NCI-H82 treated with DMSO at 0.1 percent for 48 hours (cell line): ENCODE results near the gene FNDC3B.

Experiments
- DNase-seq: peaks from one replicate; lab custom pipeline; 2025; ENCODE audit not compliant: unreplicated experiment; lab: John Stamatoyannopoulos, UW

The FNDC3B gene

DNA sequence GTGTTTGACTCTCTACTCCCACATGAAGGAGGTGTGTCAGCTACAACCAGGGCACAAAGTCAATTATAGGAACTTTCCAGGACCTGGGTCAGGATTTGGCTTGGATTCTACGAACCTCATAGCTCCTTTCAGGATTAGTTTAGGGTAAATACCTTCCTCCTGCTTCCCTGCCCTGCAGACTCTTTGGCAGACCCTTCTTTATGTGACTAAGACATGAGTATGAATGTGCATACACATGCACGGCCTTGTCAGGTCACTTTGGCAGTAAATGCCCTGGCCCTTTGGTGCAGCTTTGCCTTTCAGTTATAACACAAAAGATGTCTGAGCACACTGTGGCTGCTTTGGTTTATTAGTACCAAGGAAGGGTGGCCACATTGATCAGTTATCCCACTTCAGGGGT is 340.0 kb downstream of the FNDC3B start:
- DNase-seq: no peak

DNA sequence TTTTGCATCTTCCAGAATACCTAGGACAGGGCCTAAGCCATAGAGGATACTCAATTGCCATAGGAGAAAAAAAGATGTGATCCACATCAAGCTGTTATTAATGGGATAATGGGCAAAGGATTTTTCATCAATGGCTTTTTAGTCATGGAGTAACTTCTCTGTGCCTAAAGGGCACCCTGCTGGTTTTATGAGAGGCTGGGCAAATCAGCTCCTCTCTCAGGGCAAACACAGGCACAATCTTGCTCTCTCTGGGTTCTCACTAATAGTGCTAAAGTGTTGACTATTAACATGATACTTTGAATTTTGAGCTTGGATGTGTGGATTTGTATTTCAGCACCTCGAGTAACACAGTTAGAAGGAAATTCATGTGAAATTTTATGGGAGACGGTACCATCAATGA is 341.3 kb downstream of the FNDC3B start:
- no peak for DNase-seq

DNA sequence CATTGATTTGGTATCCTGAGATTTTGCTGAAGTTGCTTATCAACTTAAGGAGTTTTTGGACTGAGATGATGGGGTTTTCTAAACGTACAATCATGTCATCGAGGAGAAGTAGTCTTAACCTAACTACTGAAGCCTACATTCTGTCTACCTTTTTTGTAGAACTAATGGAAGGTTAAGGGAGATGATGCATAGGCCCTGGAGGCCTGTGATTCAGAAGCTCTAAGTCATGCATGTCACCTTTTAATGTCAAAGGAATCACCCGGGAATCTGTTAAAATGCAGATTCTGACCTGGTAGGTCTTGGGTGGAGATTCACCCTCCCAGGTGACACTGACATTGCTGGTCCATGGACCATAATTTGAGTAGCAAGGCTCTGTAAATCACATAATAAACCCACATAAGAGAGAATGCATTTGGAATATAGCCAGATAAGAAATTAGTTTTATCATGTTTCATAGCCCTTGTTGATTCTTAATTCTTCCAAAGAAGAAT is 344.0 kb downstream of the FNDC3B start:
- DNase-seq: no peak

DNA sequence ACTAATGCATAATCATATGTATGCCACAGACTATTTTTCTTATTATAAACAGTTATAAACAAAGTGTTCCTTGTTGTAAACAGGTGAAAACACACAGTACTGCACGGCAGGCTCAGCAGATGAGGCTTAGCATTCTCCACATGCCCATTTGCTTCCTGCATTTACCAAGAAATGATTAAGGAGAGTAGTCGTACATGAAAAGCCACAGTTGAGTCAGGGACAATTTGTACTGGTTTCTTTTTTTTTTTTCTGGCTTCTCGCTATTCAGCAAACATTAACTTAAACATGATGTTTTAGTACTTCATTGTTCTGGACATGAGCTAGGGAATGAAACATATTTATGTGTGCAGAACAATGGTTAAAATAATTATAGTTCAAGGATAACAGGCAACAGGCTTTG is 345.5 kb downstream of the FNDC3B start:
- DNase-seq: no peak

DNA sequence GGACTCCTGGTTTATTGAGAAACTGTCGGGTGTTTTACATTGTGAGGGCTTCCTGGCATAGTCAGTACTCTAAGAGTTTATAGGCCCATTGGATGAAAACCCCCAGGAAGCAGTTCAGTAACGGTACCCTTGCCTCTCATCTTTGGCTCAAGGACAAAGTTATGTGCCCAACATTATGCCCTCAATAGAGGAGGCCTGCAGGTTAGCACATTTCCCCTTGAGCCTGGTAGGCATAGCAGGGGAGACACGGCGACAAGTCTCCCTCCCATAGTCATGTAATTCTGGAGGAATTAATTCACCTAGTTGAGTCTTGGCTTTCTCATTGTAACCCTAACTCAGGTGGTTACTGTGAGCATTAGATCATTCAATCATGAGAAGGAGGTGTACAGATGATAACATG is 348.4 kb downstream of the FNDC3B start:
- DNase-seq: no peak

DNA sequence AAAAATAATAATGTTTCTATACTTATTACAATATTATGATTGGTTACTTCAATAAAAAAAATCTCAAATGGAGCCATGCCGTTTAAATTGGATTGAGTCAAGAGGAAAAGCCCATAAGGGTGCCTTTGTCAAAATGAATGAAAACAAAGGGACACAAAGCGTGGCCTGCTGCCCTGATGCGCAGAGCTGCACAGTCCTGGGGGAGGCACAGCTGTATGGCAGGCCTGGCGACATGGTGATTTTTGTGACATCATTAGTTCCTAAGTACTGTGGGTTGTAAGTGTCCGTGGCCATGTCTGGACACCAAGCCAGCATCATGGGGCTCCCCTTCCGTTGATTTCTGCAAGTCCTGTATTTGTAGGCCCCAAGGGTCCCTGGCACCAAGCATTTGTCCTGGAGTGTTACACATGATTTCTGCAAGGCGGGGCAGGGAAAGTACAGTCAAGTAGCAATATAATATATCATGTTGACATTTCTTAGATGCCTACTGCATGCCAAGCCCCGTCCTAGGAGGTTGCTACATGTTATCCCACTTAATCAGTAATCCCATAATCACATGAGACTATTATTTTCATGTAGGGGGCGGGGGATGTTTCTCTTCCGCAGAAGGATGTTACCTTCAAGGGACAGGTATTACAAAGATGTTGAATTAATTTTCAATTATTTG is 349.2 kb downstream of the FNDC3B start:
- DNase-seq: no peak

DNA sequence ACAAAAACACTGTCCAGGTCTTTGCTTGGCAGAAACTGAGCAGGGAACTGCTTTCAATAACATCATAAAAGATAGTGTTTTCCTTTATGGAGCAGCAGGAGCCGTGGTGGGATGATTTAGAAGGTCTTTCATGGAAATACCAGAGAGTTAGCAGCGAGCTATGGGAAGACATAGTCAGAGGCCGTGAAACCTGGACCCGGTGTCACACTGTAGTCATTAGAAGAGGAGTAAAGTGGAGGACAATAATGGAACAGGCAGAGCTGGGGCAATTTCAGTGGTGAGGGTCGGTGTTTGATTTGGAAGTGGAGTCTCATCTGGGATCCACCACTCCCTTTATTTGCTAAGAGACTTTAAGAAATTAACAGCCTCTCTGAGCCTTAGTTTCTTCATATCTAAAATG is 351.4 kb downstream of the FNDC3B start:
- no peak for DNase-seq

DNA sequence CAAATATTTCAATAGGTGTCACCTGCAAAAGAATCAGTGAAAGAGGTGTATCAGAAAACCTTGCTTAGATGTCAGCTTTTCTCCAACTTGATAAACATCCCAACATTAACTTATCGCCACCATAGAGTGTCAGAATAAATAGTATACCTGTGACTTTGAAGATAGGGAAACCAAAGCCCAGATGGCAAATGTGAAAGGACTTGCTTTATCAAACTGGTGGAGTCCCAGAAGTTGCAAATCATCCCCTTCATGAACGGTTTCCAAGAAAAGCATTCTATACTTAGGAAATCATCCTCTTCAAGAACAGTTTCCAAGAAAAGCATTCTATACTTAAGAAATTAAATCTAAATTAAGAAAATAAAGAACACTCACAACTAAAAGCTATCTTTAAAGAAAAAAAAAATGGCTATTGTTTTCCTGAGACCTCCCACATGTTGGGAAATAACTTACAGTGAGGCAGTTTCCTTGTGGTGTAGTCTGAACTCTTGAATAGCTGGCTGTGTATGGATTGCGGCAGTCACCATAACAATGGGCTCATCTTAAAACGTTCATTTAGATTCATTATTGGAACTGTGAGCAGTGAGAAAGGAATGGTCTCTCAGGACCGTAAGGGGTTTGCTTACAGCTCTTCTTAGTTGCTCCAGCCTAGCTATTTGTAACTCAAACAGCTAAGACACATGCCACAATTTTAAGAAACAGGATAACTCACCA is 352.4 kb downstream of the FNDC3B start:
- no peak for DNase-seq

DNA sequence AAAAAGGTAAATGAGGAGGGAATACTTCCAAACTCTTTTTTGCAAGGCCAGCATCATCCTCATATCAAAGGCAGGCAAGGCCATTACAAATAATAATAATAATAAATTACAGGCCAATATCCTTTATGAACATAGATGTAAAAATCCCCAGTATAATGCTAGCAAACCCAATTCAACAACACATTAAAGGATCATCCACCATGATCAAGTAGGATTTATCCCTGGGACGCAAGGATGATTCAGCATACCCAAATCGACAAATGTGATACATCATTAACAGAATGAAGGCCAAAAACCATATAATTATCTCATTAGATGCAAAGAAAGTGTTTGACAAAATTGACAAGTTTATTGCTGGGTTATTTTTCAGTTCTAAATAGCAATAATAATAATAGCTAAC is 355.3 kb downstream of the FNDC3B start:
- no peak for DNase-seq

DNA sequence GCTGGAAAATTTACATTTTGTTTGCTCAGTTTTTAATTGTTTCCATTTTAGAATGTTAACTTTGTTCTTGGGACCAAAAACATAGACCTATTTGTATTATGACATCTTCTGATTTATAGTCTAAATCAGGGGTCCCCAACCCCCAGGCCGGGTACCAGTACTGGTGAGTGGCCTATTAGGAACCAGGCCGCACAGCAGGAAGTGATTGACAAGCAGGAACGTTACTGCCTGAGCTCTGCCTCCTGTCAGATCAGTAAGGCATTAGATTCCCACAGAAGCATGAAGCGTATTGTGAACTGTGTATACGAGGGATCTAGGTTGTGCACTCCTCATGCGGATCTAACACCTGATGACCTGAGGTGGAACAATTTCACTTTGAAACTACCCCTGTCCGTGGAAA is 357.0 kb downstream of the FNDC3B start:
- DNase-seq: no peak

DNA sequence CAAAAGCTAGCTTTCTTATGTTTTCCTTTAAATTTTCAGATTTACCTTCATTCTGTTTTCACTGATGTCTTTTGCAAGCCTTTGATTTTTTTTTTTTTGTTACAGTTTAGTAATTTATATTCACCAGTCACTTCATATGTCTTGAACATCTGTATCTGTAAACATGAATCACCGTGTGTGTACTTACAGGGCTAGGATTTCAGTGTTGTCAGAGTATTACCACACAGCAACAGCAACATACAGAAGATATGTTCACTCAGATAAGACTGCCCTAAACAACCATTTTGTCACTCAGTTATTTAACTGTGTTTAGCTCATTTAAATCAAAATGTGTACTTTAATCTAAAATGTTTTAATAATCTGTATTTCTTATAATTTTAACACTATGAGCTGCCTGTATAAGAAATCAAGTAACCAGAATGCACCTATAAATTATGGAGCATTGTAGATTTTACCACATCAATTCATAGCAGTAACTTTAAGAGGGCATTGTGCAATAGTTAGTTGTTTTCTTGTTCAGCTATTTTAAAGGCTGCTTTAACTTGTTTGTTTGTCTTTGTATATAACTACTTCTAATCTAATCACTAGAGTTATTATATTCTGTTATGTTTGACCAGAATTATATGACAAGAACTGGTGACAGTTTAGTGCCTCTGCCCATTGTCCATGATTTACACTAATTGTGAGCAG is 358.5 kb downstream of the FNDC3B start:
- DNase-seq: no peak

DNA sequence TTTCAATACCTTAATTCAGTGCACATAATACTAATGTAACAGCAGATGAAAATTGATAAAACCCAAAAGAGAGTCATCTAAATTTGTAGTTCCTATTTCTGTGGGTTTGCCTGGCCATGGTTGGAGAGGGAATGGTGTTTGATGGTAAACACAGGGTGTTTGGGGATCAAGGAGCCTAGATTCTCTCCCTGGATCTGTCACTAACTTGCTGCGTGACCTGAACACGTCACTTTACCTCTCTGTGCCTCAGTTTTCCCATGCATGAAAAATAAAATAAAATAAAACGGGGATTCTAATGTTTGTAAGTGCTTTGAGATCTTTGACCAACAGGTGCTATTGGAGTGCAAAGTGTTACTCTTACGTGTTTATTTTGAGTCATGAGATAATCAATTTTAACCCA is 359.1 kb downstream of the FNDC3B start:
- no peak for DNase-seq

DNA sequence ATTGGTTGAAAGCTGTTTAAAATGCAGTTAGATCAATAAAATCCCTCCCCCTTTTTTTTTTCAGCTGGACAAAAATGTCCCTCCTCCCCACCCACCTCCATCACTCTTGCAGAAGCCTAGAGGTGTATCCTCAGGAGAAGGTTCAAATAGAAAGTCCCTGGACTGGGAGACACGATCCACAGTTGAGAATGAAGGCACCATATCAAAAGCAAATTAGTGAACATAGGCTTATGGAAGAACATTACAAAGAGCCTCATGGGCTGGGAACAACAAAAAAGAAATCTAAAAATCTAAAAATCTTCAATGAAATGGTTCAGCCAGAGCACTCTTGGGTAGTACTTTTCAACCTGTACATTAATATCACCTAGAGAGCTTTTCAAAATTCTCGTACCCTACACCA is 362.7 kb downstream of the FNDC3B start:
- DNase-seq: no peak

DNA sequence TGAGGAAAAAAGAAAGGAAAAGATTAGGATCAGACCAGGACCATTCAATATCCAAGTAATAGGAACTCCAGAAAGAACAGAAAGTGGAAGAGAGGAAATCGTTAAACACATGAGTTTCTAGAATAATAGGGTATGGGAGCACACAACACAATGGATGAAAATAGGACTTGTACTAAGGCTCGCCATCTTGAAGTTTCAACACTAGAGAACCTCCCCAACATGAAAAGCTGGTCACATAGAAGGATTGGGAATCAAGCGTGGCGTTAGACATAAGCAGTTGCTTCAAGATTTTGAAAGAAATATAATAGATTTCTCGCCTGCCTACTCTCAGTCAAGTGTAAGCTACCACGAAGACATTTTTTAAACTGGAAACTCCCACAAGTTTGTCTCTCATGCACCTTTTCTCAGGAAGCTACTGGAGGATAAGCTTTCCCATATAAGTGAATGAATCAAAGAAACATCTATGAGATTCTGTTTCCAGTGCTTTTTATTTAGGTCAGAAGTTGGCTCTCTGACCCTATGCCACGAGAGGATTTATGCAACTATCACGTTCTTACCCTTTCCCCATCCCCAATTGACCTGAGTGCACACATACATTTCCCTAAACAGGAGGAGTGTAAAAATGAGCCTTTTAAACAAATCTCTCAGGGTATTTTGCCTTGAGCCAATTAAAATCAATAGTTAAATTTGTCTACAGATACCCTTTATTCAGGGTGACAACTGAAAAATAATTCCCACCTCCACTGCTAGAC is 363.7 kb downstream of the FNDC3B start:
- no peak for DNase-seq

DNA sequence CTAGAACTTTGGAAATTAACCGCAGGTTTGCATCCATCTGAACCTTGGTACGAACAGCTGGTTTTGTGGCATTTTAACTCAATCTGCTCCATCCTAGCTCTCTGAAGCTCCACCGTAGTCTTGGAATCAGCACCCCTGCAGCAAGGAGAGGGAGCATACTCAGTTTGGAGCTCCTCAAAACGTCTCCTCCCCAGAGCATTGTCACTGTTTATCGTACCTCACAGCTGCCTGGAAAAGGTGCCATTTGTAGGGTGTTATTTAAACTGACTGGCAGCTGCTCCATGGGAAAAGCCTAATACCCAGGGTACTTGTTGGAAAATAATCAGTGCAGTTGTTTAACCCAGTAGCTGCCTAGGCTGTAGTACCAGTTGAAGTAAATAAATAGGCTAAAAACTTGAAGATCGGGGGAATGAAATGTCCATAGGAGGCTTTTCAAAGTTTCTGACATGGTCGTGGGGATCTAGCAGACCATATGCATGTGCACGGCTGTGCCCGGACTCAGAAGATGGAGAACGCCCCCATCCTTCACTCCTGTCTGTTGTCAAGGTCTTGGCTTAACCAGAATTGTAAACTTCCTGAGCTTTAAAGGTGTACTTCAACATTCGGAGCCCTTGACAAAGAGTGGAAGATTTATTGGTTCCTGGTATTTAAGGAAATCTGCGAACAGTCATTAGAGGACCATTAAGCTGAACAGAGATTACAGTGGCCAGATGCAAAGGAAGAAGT is 365.0 kb downstream of the FNDC3B start:
- DNase-seq: no peak

DNA sequence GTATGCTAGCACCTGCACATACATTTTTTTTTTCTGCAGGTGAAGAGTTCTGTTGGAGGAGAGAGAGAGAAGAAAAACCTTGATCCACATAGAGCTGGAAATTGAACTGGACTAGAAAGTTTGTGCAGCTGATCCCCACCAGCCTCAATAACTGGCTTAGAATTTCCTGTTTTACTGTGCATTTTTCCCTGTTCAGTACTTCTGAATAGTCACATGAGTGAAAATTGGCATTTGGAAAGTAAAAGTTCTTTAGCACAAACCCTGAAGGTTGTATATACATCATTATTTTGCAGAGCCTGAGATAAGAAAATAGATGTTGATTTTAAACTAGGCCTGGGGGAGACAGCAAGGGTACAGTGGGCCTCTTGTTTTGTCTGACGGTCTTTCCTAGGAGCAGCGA is 366.5 kb downstream of the FNDC3B start:
- no peak for DNase-seq

DNA sequence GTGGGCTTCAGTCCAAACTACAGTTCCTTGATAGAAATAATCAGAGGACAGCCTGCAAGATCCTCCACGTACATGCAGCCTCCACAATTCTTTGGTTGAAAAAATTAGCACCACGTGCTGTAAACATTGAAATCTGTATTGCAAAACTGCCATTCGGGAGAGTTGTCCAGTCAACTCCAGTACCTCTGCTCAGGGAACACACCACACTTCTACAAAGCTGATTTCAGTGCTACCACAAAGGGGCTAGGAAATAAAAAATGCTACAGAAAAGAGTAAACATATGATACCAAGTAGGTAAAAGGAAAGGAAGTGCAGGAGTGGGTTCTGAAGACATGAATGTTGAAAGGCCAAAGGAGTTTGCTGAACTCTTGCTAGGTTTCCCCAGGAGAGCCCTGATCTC is 368.5 kb downstream of the FNDC3B start:
- DNase-seq: no peak

DNA sequence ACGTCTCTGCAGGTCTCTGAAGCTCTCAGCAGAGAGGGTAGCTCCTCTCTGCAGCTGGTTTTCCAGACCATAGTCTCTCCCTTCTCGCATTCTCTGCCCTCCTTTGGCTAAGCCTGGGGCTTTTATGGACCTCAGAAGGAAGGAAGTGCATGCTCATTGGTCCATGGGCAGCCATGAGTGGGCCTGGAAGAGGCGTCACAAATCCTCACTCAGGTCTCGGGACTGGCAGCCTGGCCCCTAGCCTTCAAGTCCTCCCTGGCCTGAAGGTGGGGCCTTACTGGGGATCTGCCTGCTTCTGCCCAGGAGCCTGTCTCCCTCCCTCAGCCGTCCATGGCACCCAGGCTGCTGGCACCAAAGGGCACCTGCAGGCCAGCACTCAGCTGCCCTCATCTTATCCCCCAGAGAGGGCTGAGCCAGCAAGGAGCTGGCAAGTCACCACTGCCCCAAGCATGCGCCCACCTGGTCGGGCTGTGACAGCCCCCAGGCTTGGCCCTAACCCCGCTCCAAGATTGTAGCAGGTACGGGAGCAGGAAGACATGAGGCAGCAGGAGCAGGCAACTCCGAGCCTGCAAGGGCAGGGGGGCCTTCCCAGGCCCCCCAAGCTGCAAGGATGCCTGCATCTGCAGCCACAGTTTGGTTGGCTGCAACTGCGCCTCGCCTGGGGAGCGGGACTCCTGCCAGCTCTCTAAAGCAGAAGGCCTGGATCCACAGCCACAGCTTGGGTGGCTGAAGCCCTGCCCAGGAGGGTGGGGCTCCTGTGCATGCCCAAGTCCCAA is 371.5 kb downstream of the FNDC3B start:
- no peak for DNase-seq

DNA sequence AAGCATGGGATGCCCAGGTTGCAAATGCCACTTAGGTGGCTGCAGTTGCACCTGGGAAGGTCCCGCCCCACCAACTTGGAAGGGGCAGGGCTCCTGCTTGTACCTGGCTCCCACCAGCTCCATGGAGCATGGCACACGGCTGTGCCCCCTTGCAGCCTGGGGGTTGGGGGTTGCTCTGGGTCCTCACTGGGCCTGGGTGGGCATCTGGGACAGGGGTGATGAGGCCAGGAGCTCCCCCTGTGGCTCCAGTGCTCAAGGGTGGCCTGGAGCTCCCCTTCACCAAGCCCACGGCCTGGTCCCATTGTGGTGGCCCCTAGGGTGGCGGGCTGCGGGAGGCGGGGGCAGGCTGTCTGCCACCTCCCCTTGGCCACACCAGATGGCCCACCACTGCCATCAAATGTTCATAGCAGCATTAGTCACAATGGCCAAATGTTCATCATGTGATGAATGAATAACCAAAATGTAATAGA is 372.1 kb downstream of the FNDC3B start:
- DNase-seq: no peak

DNA sequence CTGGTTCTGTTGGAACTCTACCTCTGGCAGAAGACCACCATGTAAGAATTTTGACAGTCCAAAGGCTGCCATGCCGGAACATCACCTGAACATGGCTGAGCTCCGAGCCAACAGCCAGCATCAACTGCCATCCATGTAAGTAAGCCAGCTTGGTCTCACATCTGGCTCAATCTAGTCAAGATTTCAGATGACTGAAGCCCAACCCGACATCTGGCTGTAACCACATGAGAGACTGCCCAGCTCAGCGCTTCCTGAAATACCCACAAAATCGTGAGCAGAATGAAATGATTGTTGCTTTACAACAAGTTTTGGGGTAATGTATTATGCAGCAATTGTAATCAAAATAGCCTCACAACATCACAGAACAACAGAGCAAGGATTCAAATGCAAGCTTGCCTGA is 375.9 kb downstream of the FNDC3B start:
- no peak for DNase-seq
